Measurements from ENCODE around the gene DNAJA2.

DNA sequence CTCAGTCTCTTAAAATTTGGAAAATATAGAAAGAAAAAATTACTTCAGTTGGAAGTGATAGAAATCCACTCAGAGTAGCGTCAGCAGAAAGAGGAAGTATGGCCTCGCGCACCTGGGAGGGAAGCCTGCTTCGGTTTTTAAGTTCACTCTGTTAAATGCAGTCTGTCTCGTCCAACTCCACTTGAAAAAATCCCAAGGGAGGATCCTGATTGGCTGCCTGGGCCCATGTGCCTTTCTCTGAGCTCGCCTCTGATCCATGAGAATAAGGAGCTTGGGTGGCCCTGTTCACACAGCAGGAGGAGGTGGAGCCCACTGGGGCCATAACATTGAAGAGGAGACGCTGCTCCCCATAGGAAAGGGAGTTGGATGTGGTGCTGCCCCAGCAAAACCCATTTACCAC, 40.7 kb downstream of the DNAJA2 start:
- TF ChIP-seq, protein P1, sequence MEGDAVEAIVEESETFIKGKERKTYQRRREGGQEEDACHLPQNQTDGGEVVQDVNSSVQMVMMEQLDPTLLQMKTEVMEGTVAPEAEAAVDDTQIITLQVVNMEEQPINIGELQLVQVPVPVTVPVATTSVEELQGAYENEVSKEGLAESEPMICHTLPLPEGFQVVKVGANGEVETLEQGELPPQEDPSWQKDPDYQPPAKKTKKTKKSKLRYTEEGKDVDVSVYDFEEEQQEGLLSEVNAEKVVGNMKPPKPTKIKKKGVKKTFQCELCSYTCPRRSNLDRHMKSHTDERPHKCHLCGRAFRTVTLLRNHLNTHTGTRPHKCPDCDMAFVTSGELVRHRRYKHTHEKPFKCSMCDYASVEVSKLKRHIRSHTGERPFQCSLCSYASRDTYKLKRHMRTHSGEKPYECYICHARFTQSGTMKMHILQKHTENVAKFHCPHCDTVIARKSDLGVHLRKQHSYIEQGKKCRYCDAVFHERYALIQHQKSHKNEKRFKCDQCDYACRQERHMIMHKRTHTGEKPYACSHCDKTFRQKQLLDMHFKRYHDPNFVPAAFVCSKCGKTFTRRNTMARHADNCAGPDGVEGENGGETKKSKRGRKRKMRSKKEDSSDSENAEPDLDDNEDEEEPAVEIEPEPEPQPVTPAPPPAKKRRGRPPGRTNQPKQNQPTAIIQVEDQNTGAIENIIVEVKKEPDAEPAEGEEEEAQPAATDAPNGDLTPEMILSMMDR (IDR thresholded peaks at IDR 0.05): no peak
- no peak for TF ChIP-seq POLR2A (IDR thresholded peaks at IDR 0.05)

All from thyroid gland (tissue), 4 donors.